AG09309 (cell line): ENCODE data around the gene EXTL1.

Source experiments
- DNase-seq: peaks from one replicate; pipeline ENCODE4 v3.0.0-alpha.2; 2010; ENCODE audit warnings: low read depth
- H3K4me3 ChIP-seq: 2 replicates; pipeline ENCODE4 v1.5.1; 2011; ENCODE audit warnings: mild to moderate bottlenecking, low read depth, low read length, moderate library complexity; ENCODE audit not compliant: control insufficient read depth
- TF ChIP-seq, protein P1 (sequence below): IDR thresholded peaks from 2 replicates; pipeline ENCODE4 v1.5.1; 2011; ENCODE audit warnings: mild to moderate bottlenecking, low read depth, low read length, inconsistent platforms; ENCODE audit not compliant: insufficient read depth, control insufficient read depth; ENCODE audit errors: missing control alignments

EXTL1 gene

DNA sequence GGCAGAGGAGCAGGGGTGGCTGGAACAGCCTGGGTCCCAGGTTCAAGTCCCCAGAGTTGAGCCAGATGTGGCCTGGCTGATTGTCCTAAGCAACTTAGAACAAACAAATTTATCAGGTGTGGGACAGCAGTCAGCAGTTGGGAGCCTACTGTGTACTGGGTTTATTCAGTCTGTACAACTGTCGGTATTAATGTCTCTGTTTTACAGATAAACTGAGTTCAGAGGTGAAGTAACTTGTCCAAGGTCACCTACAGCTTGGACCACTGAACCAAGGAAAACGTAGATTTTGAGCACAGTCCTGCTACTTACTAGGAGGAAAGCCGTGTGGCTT lies 60.4 kb downstream of the EXTL1 start:
- TF ChIP-seq, protein P1, sequence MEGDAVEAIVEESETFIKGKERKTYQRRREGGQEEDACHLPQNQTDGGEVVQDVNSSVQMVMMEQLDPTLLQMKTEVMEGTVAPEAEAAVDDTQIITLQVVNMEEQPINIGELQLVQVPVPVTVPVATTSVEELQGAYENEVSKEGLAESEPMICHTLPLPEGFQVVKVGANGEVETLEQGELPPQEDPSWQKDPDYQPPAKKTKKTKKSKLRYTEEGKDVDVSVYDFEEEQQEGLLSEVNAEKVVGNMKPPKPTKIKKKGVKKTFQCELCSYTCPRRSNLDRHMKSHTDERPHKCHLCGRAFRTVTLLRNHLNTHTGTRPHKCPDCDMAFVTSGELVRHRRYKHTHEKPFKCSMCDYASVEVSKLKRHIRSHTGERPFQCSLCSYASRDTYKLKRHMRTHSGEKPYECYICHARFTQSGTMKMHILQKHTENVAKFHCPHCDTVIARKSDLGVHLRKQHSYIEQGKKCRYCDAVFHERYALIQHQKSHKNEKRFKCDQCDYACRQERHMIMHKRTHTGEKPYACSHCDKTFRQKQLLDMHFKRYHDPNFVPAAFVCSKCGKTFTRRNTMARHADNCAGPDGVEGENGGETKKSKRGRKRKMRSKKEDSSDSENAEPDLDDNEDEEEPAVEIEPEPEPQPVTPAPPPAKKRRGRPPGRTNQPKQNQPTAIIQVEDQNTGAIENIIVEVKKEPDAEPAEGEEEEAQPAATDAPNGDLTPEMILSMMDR = no peak
- H3K4me3 ChIP-seq = no peak overlapping the region
- no peak for DNase-seq

DNA sequence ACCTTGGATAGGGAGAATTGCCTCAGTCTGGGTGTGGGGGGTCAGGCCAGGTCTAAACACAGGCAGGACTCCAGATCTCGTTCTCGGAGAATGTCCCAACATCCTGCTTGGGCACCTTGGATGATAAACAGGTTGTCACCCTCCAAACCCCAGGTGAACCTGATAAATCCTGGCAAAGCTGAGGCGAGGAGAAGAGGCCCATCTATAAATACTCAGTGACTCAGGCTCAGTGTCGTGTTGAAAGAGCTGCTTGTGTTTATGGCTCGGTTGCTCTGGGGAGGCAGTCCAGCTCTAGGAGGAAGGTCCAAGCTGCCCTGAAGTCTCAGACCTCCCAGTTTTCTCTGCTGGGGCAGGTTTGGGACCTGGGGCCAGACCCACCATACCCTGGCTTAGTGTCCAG lies 61.6 kb downstream of the EXTL1 start:
- no peak overlapping the region for H3K4me3 ChIP-seq
- DNase-seq = no peak
- TF ChIP-seq, protein P1 = no peak

DNA sequence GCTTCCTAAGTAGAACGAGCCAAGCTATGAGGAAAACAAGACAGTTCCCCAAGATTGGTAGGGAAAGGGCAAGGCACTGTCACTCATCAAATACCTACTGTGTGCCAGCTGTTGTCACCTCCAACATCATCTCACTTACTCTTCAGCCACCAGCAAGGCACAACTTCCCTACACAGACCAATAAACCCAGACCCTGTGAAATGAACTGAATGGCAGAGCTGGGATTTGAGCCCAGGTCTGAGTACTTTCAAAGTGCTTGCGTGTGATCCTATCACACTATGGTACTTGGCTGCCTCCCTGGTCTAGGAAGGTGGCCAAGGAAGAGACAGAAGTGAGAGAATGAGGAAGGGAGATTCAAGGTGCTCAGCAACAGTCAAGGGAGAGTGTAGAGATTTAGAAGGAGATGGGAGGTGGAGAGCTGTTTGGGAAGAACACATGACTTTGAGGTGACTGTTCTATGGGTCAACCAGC lies 62.6 kb downstream of the EXTL1 start:
- TF ChIP-seq, protein P1 = no peak
- no peak overlapping the region for H3K4me3 ChIP-seq
- no peak for DNase-seq

- no peak for DNase-seq
- TF ChIP-seq, protein P1 = no peak
- no peak overlapping the region for H3K4me3 ChIP-seq
These were observed 63.3 kb downstream of the EXTL1 start for GRCh38 chr1:26084844-26085243.
